Hippocampal formation (tissue), 2 donors: Measurements from ENCODE around the gene GDF15.

ENCODE experiments used
- DNase-seq, 2 donors: peaks; one replicate each; lab custom pipeline; 2025; lab: John Stamatoyannopoulos, UW

Gene GDF15

GRCh38 chr19:18418483-18419194 is 32.7 kb downstream of the GDF15 start:
- no peak for DNase-seq

DNA sequence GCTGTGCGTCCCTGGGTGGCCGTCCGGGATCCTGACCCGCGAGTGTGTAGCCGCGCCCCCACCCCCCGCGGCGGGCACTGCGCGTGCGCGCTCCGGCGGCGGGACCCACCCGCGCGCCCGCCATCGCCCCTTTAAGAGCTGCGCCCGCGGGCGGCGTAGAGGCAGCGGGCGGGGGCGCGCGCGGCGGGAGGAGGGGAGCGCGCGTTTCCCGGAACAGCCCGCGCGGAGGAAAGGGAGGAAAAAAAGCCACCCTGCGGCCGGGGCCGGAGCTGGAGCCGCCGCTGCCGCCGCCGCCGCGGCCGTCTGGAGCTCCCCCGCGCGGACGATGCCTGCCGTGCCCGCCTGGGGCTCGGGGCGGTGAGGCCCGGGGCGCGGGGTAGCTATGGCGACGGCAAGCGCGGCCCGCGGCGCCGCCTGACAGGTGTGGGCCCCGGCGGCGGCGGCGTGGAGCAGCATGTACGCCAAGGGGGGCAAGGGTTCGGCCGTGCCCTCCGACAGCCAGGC is 33.3 kb downstream of the GDF15 start, which contains the start of gene SSBP4:
Gene SSBP4 (plus strand): TSS at position 204 of the 504 bp plus-strand sequence. CDS start 251 bp downstream, at position 455.
- DNase-seq, result peak; percentile 44 to 59

- DNase-seq, result no peak
These were observed 33.9 kb downstream of the GDF15 start for GRCh38 chr19:18419699-18420460.

DNA sequence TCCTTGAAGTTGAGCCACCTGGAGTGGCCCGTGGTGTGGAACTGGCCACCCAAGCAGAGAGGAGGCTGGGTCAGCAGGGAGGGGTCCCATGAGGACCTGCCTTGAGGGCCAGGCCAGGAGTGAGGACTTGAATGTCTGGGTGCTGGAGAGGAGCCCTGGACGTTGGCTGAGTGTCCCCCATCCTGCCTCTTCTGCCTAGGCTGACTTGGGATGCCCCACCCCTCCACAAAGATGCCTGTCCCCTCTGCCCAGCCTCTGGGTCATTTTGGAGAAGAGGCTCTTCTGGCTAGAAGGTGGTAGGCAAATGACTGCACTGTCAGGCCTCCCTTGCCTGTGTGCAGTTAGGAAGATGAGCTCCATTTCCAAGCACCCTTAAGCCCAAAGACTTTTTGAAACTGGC is 35.0 kb downstream of the GDF15 start:
- DNase-seq, result no peak

GRCh38 chr19:18421371-18421959 is 35.5 kb downstream of the GDF15 start:
- no peak for DNase-seq

DNA sequence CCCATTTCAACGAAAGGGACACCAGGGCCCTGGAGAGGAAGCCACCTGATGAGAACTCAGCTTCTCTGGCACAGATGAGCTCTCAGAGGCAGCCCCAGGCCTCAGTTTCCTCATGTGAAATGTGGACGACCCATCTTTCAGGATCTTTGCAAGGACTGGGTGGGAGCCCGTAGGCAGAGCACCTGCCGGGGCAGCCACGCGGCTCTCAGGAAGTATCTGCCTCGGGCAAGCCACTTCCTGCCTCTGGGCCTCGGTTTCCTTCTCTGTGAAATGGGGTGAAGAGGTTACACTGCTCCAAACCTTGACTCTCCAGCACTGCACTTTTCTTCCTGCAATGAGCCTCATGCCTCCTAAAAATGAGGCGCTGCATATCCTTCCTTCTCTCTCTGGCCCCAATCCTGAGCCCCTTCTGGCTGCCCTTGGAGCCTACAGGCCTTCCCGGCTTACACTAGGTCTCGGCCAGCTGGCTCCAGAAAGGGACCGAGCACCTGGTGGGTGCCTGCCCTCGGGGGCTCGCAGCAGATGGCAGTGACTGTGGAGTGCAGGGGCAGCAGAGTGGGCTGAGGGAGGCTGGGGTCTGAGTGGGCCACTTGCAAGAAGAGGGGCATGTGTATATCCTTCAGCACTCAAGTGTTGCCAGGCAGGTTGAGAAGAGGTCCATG is 36.7 kb downstream of the GDF15 start:
- DNase-seq, result no peak

GRCh38 chr19:18423258-18424020 is 37.5 kb downstream of the GDF15 start:
- no peak for DNase-seq

DNA sequence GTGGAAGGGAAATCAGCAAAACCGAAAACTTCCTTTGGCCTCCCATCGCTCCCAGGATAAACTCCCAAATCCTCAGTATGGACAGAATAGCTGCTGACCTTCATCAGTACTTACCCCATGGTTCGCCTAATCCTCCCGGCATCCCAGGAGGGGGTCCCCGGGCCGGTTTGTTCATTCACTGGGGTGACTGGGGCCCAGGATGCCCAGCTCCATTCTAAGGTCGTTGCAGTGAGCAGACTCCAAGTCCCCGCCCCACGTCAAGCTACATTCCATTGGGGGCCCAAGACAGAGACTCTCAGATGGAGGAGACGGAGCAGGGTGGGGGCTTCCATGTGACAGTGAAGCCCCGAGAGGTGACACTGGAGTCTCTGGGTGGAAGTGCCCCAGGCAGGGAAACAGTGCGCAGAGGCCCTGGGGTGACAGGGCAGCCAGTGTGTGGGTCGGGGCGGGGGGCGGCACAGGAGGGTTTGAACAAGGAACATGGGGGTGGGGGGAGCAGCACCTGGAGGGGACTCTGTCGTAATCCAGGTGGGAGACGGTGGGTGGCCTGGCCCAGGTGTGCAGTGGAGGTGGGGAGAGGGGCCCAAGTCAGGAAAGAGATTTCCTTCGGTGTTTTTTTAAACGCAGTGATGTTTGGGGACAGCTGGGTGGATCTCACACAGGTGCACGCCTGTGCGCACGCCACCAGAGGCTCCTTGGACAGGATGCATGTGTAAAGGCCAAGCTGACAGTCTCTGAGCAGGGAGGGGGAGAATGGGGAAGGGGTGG is 38.3 kb downstream of the GDF15 start:
- DNase-seq, result no peak

GRCh38 chr19:18424890-18425514 is 39.0 kb downstream of the GDF15 start:
- no peak for DNase-seq

DNA sequence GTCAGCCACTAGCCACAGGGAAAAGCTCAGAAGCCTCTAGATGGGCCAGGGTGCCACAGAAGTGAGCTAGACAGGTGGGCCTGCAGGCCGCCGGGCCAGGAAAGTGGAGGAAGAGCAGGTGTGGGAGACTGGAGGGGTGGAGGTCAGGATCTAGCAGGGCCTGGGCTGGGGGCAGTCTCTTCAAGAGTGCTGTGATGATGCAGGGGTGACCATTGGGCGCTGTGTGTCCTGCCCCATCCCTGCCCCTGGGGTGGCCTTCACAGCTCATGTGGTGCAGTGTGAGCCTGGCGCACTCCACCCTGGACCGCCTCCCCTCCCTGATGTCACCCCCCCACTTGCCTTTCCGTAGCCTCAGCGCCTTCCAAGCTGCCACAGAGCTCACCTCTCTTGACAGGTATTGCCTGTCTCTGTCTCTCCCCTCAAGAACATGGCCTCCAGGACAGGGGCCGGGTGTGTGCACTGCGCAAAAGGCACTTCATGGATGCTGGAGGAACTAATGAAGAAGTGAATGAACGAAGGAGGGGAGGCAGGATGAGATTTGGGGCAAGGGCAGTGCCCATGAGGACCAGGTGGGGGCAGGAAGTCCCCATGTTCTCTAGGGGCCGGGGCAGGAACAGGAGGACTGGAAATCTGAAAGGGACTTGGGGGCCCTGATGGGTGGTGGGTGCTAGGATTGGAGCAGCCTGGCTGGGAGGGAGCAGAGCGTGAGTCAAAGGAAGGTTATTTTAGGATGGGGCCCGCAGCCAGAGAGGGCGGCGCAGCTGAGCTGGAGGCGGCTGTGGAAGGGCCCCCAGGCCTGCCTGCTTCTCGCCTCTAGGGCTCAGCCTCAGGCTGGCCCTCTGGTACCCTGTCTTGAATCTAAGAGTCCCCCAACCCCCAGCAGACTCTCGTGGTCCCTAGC is 39.8 kb downstream of the GDF15 start:
- DNase-seq, result peak in 1 of 2 donors; percentile 42

- no peak for DNase-seq
These were observed 40.4 kb downstream of the GDF15 start for GRCh38 chr19:18426416-18426767.

GRCh38 chr19:18427080-18427742 is 41.3 kb downstream of the GDF15 start:
- DNase-seq, result no peak

DNA sequence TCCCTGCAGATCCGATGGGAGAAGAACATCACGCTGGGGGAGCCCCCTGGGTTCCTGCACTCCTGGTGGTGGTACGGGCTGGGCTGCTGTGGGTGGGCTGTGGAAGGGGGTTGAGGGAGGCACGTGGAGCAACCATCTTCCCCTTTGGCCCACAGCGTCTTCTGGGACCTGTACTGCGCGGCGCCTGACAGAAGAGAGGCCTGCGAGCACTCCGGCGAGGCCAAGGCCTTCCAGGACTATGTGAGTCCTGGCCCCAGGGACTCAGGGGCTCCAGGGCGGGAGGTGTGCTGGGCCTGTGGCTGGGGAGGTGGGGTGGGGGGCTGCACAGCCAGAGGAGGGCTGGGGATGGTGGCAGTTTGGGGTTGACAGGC is 41.8 kb downstream of the GDF15 start:
- no peak for DNase-seq

DNA sequence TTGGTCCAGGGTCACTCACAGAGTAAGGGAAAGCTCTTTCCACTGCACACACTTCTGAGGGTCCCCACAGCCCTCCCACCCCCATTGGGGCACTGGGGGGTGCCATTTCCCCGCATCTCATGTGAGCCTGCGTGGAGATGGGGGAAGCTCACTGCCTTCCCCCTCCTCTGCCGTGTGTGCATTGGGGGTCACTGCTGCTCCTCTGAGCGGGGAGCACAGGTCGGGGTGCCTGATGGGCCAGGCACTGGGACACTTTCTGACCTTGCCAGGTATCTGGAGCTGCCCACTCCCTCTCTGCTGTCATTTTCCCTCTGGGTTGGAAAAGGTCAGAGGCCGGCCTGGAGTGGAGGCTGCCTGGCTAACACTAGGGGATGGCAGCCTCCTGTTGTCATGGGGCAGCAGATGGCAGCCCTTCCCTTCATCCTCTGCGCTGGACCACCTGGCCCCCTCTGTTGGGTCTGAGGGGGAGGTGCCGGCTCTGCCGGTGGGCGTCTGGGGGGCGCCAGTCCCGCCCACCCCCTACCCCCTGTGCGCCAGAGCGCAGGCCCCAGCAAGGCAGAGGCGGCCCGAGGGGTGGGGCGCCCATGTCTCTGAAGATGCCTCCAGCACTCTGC is 42.3 kb downstream of the GDF15 start:
- no peak for DNase-seq

- peak; percentile 14 to 55 for DNase-seq
These were observed 43.1 kb downstream of the GDF15 start for GRCh38 chr19:18428787-18429674.

GRCh38 chr19:18429717-18430416 is 43.9 kb downstream of the GDF15 start:
- no peak for DNase-seq
